GM10248 (cell line): Measurements from ENCODE around the gene JAKMIP1.

Experiments
- CTCF ChIA-PET: fragments of 300-600 bp; sonication (Branson Sonifier 250); formaldehyde crosslinking; extraction: SDS; loops from one replicate; lab custom pipeline; 2021; ENCODE audit warnings: antibody characterized with exemption; lab: Yijun Ruan, JAX
- POLR2A ChIA-PET: fragments of 350-650 bp; sonication (Branson Sonifier 250); formaldehyde crosslinking; extraction: SDS; loops from one replicate; lab custom pipeline; 2020; ENCODE audit warnings: antibody characterized with exemption; lab: Yijun Ruan, JAX
- DNase-seq: peaks from one replicate; pipeline ENCODE4 v3.0.0; 2012; ENCODE audit errors: extremely low spot score
- CTCF ChIP-seq: IDR thresholded peaks from 2 replicates; pipeline ENCODE4 v1.5.1; 2012; ENCODE audit warnings: mild to moderate bottlenecking, low read depth; ENCODE audit errors: extremely low read depth, missing control alignments, control extremely low read depth

Gene JAKMIP1

GRCh38 chr4:6229671-6230501 lies 29.5 kb upstream of the JAKMIP1 start:
- no peak for DNase-seq
- POLR2A ChIA-PET, result no interaction called here
- no peak for TF ChIP-seq CTCF
- CTCF ChIA-PET, result interaction anchor here (0.9 to 1.9 kb wide), 3 partner anchors 20 to 98 kb away, joined by 3 to 7 read pairs (median 5); no protein-coding TSS in a partner anchor

- ChIA-PET POLR2A (no interaction called here), CTCF (interaction anchor here (0.9 to 1.9 kb wide), 3 partner anchors 21 to 98 kb away, joined by 3 to 7 read pairs (median 5); no protein-coding TSS in a partner anchor)
- TF ChIP-seq CTCF, result no peak
- no peak for DNase-seq
Measured at GRCh38 chr4:6229095-6229494, 28.7 kb upstream of the JAKMIP1 start.

GRCh38 chr4:6228158-6229067 lies 28.1 kb upstream of the JAKMIP1 start:
- no peak for DNase-seq
- no peak for TF ChIP-seq CTCF
- ChIA-PET CTCF (interaction anchor here (0.9 to 1.9 kb wide), 2 partner anchors 23 to 99 kb away, joined by 3 to 7 read pairs; no protein-coding TSS in a partner anchor), POLR2A (no interaction called here)

GRCh38 chr4:6227412-6228157 lies 27.2 kb upstream of the JAKMIP1 start:
- POLR2A ChIA-PET, result no interaction called here
- no peak for TF ChIP-seq CTCF
- CTCF ChIA-PET, result interaction anchor here (1.7 kb wide), 1 partner anchor 100 kb away, joined by 4 read pairs; no protein-coding TSS in a partner anchor
- DNase-seq, result no peak

- POLR2A ChIA-PET, result no interaction called here
- no peak for TF ChIP-seq CTCF
- CTCF ChIA-PET, result interaction anchor here (1.1 to 2.1 kb wide), 4 partner anchors 23 to 228 kb away, joined by 3 to 6 read pairs (median 4); no protein-coding TSS in a partner anchor
Measured at GRCh38 chr4:6226506-6226905, 26.2 kb upstream of the JAKMIP1 start.

GRCh38 chr4:6225469-6225868 lies 25.1 kb upstream of the JAKMIP1 start:
- TF ChIP-seq CTCF, result no peak
- ChIA-PET CTCF (interaction anchor here (0.7 to 2.1 kb wide), 3 partner anchors 24 to 321 kb away, joined by 3 to 6 read pairs (median 3); no protein-coding TSS in a partner anchor), POLR2A (no interaction called here)
- DNase-seq, result no peak

More at GRCh38 chr4:6226506-6226905, 26.2 kb upstream of the JAKMIP1 start:
- DNase-seq, result no peak
